Gastroesophageal sphincter (tissue), 3 donors: Measurements from ENCODE around the gene NDUFB5.

Experiments used
- EP300 ChIP-seq: sonication (generic); formaldehyde crosslinking; IDR thresholded peaks from one replicate; pipeline ENCODE4 v1.6.1; 2017; ENCODE audit warnings: antibody characterized with exemption, mild to moderate bottlenecking
- POLR2AphosphoS5 ChIP-seq: sonication (generic); formaldehyde crosslinking; IDR thresholded peaks from one replicate; pipeline ENCODE4 v1.6.1; 2017; ENCODE audit warnings: antibody characterized with exemption
- TF ChIP-seq, protein P1 (sequence below), 4 experiments: fragments of 200-600 bp in 2 of 4; fragments of 450-650 bp in 2 of 4; sonication (generic) in 1 of 4; IDR thresholded peaks; one replicate each; pipeline ENCODE4 v1.5.1; 2017 to 2019; ENCODE audit warnings: antibody characterized with exemption in 4 of 4, mild to moderate bottlenecking in 2 of 4, moderate library complexity in 2 of 4

DNA sequence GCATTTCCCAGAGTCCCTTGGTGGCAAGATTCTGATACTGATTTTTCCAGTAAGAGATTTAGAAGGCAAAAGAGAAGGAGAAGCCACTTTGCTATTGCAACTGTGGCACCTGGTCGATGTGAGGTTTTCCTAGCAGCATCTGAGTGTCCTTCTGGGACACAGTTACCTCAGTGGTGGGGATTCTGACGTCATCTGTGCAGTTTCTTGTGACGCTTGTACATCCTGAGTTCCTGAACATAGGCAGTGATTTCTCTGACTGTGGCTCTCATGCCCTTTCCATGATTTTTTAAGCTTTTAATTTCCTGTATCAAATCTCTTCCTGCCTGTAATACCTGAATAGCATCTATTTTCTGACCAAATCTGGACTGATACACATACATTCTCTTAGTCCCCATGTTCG, 57.2 kb downstream of the NDUFB5 start:
- TF ChIP-seq, protein P1, sequence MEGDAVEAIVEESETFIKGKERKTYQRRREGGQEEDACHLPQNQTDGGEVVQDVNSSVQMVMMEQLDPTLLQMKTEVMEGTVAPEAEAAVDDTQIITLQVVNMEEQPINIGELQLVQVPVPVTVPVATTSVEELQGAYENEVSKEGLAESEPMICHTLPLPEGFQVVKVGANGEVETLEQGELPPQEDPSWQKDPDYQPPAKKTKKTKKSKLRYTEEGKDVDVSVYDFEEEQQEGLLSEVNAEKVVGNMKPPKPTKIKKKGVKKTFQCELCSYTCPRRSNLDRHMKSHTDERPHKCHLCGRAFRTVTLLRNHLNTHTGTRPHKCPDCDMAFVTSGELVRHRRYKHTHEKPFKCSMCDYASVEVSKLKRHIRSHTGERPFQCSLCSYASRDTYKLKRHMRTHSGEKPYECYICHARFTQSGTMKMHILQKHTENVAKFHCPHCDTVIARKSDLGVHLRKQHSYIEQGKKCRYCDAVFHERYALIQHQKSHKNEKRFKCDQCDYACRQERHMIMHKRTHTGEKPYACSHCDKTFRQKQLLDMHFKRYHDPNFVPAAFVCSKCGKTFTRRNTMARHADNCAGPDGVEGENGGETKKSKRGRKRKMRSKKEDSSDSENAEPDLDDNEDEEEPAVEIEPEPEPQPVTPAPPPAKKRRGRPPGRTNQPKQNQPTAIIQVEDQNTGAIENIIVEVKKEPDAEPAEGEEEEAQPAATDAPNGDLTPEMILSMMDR (IDR thresholded peaks at IDR 0.05) = no peak
- TF ChIP-seq POLR2AphosphoS5 (no peak), EP300 (no peak)
